ENCODE measurements around the gene SUGCT.

GRCh38 chr7:40701836-40702551 is 567.2 kb downstream of the SUGCT start:
- TF ChIP-seq YY1 (IDR thresholded peaks at IDR 0.05; ENCODE audit: insufficient read depth, insufficient read length) = no peak
- no peak for TF ChIP-seq SUZ12 (IDR thresholded peaks at IDR 0.05; ENCODE audit: extremely low read depth, insufficient read depth, insufficient read length)
- no peak for TF ChIP-seq ZNF274 (IDR thresholded peaks at IDR 0.05; ENCODE audit: low read depth, low read length)
